ENCODE results near the gene OXSR1.

OXSR1 gene

GRCh38 chr3:38164952-38165721, at the start of gene OXSR1:
Gene OXSR1, plus strand, starts transcription at chr3:38165537. Its CDS starts 340 bp downstream, at chr3:38165877.
- TF ChIP-seq CTCF (IDR thresholded peaks at IDR 0.05), result no peak
- Histone ChIP-seq H2AFZ (peak within 1 kb of the TSS; percentile 98), H3K79me2 (peaks cover 23% of the 10 kb centered on the region), H3K4me1 (peaks cover 8% of the 10 kb centered on the region), H3K9ac (peak within 1 kb of the TSS; percentile 94), H3K4me2 (ENCODE audit: low read length) (peak within 1 kb of the TSS; percentile 95), H3K36me3 (ENCODE audit: control insufficient read depth, insufficient read depth, low read length) (no peaks in the 10 kb centered on the region), H3K27ac (peak within 1 kb of the TSS; percentile 99), H3K4me3 (ENCODE audit: low read depth, low read length) (peak within 1 kb of the TSS; percentile 90), H3K27me3 (ENCODE audit: control insufficient read depth, insufficient read depth, low read length) (no peaks in the 10 kb centered on the region), H3K9me3 (ENCODE audit: control insufficient read depth, low read length) (no peaks in the 10 kb centered on the region)

GRCh38 chr3:38115645-38116427, 49.5 kb upstream of the OXSR1 start:
- H2AFZ ChIP-seq, result no peak overlapping the region
- H3K4me1 ChIP-seq, result no peaks in the 10 kb centered on the region
- H3K36me3 ChIP-seq (ENCODE audit: control insufficient read depth, insufficient read depth, low read length), result no peaks in the 10 kb centered on the region
- H3K4me2 ChIP-seq (ENCODE audit: low read length), result no peak overlapping the region
- no peaks in the 10 kb centered on the region for H3K9me3 ChIP-seq (ENCODE audit: control insufficient read depth, low read length)
- no peaks in the 10 kb centered on the region for H3K79me2 ChIP-seq
- H3K9ac ChIP-seq, result no peak overlapping the region
- H3K4me3 ChIP-seq (ENCODE audit: low read depth, low read length), result no peak overlapping the region
- no peaks in the 10 kb centered on the region for H3K27me3 ChIP-seq (ENCODE audit: control insufficient read depth, insufficient read depth, low read length)
- no peak for TF ChIP-seq CTCF (IDR thresholded peaks at IDR 0.05)
- no peak overlapping the region for H3K27ac ChIP-seq

- Histone ChIP-seq H3K36me3 (ENCODE audit: control insufficient read depth, insufficient read depth, low read length) (no peaks in the 10 kb centered on the region), H3K9me3 (ENCODE audit: control insufficient read depth, low read length) (no peaks in the 10 kb centered on the region), H3K4me3 (ENCODE audit: low read depth, low read length) (no peak overlapping the region), H3K27ac (no peak overlapping the region), H3K4me2 (ENCODE audit: low read length) (no peak overlapping the region), H3K4me1 (no peaks in the 10 kb centered on the region), H3K9ac (no peak overlapping the region), H3K79me2 (no peaks in the 10 kb centered on the region), H2AFZ (no peak overlapping the region), H3K27me3 (ENCODE audit: control insufficient read depth, insufficient read depth, low read length) (no peaks in the 10 kb centered on the region)
- no peak for TF ChIP-seq CTCF (IDR thresholded peaks at IDR 0.05)
Measured at GRCh38 chr3:38116471-38117162, 48.7 kb upstream of the OXSR1 start.

- Histone ChIP-seq H3K36me3 (ENCODE audit: control insufficient read depth, insufficient read depth, low read length) (no peaks in the 10 kb centered on the region), H2AFZ (no peak overlapping the region), H3K9me3 (ENCODE audit: control insufficient read depth, low read length) (no peaks in the 10 kb centered on the region), H3K9ac (no peak overlapping the region), H3K4me2 (ENCODE audit: low read length) (no peak overlapping the region), H3K4me3 (ENCODE audit: low read depth, low read length) (no peak overlapping the region), H3K4me1 (no peaks in the 10 kb centered on the region), H3K79me2 (no peaks in the 10 kb centered on the region), H3K27me3 (ENCODE audit: control insufficient read depth, insufficient read depth, low read length) (no peaks in the 10 kb centered on the region), H3K27ac (no peak overlapping the region)
- TF ChIP-seq CTCF (IDR thresholded peaks at IDR 0.05), result peak; percentile 24
Measured at GRCh38 chr3:38117163-38117716, 48.1 kb upstream of the OXSR1 start.

Data from parathyroid adenoma (tissue), 2 donors.